Central memory CD4-positive, alpha-beta T cell (primary cell): ENCODE data around the gene JPT2.

Experiments
- DNase-seq: peaks from one replicate; pipeline ENCODE4 v3.0.0; 2022
- total RNA-seq, 3 experiments: gene quantifications; one replicate each; lab custom pipeline; 2026; lab: John Stamatoyannopoulos, UW

JPT2 gene
- 18.9 to 116 (median 56.7) reads per million in 3 experiments for total RNA-seq

GRCh38 chr16:1677942-1678499 lies at the start of gene JPT2:
Gene JPT2, plus strand, starts transcription at chr16:1678279. Its CDS starts 34 bp downstream, at chr16:1678313.
- peak; percentile 94 for DNase-seq

- DNase-seq = no peak
Measured at GRCh38 chr16:1630450-1631213, 47.4 kb upstream of the JPT2 start.

GRCh38 chr16:1631230-1631629 lies 46.8 kb upstream of the JPT2 start:
- no peak for DNase-seq

GRCh38 chr16:1631931-1632637 lies 46.0 kb upstream of the JPT2 start:
- DNase-seq = no peak

GRCh38 chr16:1632638-1632970 lies 45.5 kb upstream of the JPT2 start:
- no peak for DNase-seq

GRCh38 chr16:1633310-1633709 lies 44.8 kb upstream of the JPT2 start:
- no peak for DNase-seq

GRCh38 chr16:1634541-1634940 lies 43.5 kb upstream of the JPT2 start:
- DNase-seq = no peak

- DNase-seq = no peak
Measured at GRCh38 chr16:1635070-1635469, 43.0 kb upstream of the JPT2 start.

- no peak for DNase-seq
Measured at GRCh38 chr16:1637526-1637925, 40.6 kb upstream of the JPT2 start.

GRCh38 chr16:1638757-1639156 lies 39.3 kb upstream of the JPT2 start:
- no peak for DNase-seq

- no peak for DNase-seq
Measured at GRCh38 chr16:1639282-1639681, 38.8 kb upstream of the JPT2 start.

- DNase-seq = no peak
Measured at GRCh38 chr16:1639860-1640259, 38.2 kb upstream of the JPT2 start.

GRCh38 chr16:1640261-1640941 lies 37.7 kb upstream of the JPT2 start:
- DNase-seq = no peak

- no peak for DNase-seq
Measured at GRCh38 chr16:1641261-1641660, 36.8 kb upstream of the JPT2 start.

GRCh38 chr16:1642148-1642547 lies 35.9 kb upstream of the JPT2 start:
- no peak for DNase-seq

GRCh38 chr16:1642753-1643152 lies 35.3 kb upstream of the JPT2 start:
- DNase-seq = no peak

- DNase-seq = no peak
Measured at GRCh38 chr16:1643521-1643920, 34.6 kb upstream of the JPT2 start.

- no peak for DNase-seq
Measured at GRCh38 chr16:1645914-1646525, 32.1 kb upstream of the JPT2 start.

- no peak for DNase-seq
Measured at GRCh38 chr16:1647856-1648255, 30.2 kb upstream of the JPT2 start.

GRCh38 chr16:1650131-1650530 lies 27.9 kb upstream of the JPT2 start:
- DNase-seq = no peak

- no peak for DNase-seq
Measured at GRCh38 chr16:1651094-1651973, 26.7 kb upstream of the JPT2 start.

- DNase-seq = no peak
Measured at GRCh38 chr16:1651974-1652312, 26.1 kb upstream of the JPT2 start.
